H9 (cell line): Measurements from ENCODE around the gene SLC35B2. TPM values are rescaled to one million over a fixed set of nuclear protein-coding genes. Genes with fewer than 3 reads are reported as not detected.
A peak's percentile ranks its signal among the peaks of the same experiment; 100 is the strongest.

ENCODE experiments used
- DNase-seq: peaks from one replicate; pipeline ENCODE4 v3.0.0-alpha.2; 2017
- H2AFZ ChIP-seq: one replicate; pipeline ENCODE4 v1.6.1; 2013; ENCODE audit warnings: mild to moderate bottlenecking, low read length, control low read depth, moderate library complexity
- H2AK5ac ChIP-seq: 2 replicates; pipeline ENCODE4 v1.6.1; 2013; ENCODE audit warnings: low read length, control low read depth, mixed read lengths; ENCODE audit not compliant: insufficient read length
- H2BK120ac ChIP-seq: one replicate; pipeline ENCODE4 v1.6.1; 2013; ENCODE audit warnings: low read depth, mild to moderate bottlenecking, low read length, control low read depth, inconsistent platforms; ENCODE audit not compliant: poor library complexity, severe bottlenecking
- H2BK12ac ChIP-seq: 2 replicates; pipeline ENCODE4 v1.6.1; 2013; ENCODE audit warnings: low read length, control low read depth, mixed read lengths, low read depth; ENCODE audit not compliant: insufficient read length
- H2BK15ac ChIP-seq: 2 replicates; pipeline ENCODE4 v1.6.1; 2013; ENCODE audit warnings: low read depth, low read length, control low read depth
- H2BK20ac ChIP-seq: one replicate; pipeline ENCODE4 v1.6.1; 2013; ENCODE audit warnings: low read depth, mild to moderate bottlenecking, low read length, control low read depth, inconsistent platforms; ENCODE audit not compliant: poor library complexity, severe bottlenecking
- H2BK5ac ChIP-seq: 2 replicates; pipeline ENCODE4 v1.6.1; 2013; ENCODE audit warnings: low read length, control low read depth, mixed read lengths; ENCODE audit not compliant: insufficient read length
- H3K14ac ChIP-seq: 2 replicates; pipeline ENCODE4 v1.6.1; 2013; ENCODE audit warnings: low read length, control low read depth; ENCODE audit not compliant: insufficient read depth
- H3K18ac ChIP-seq: 2 replicates; pipeline ENCODE4 v1.6.1; 2013; ENCODE audit warnings: low read depth, mild to moderate bottlenecking, mixed read lengths, low read length, control low read depth; ENCODE audit not compliant: insufficient read length
- H3K23ac ChIP-seq: 2 replicates; pipeline ENCODE4 v1.6.1; 2013; ENCODE audit warnings: low read length, control low read depth, mixed read lengths, low read depth; ENCODE audit not compliant: insufficient read length
- H3K23me2 ChIP-seq: 2 replicates; pipeline ENCODE4 v1.6.1; 2013; ENCODE audit warnings: low read depth, mild to moderate bottlenecking, mixed read lengths, low read length, control low read depth; ENCODE audit not compliant: insufficient read length, poor library complexity, severe bottlenecking
- H3K27ac ChIP-seq: 2 replicates; pipeline ENCODE4 v1.5.1; 2013; ENCODE audit warnings: low read length, control low read depth, mixed read lengths, low read depth; ENCODE audit not compliant: insufficient read length
- H3K27me3 ChIP-seq: 2 replicates; pipeline ENCODE4 v1.6.1; 2013; ENCODE audit warnings: low read length, control low read depth, inconsistent platforms; ENCODE audit not compliant: insufficient read depth
- H3K4ac ChIP-seq: 2 replicates; pipeline ENCODE4 v1.6.1; 2013; ENCODE audit warnings: low read depth, mild to moderate bottlenecking, control low read depth, inconsistent platforms, low read length, moderate library complexity
- H3K4me1 ChIP-seq: 2 replicates; pipeline ENCODE4 v1.6.1; 2013; ENCODE audit warnings: low read length, control low read depth, inconsistent platforms; ENCODE audit not compliant: insufficient read depth
- H3K4me2 ChIP-seq: 2 replicates; pipeline ENCODE4 v1.6.1; 2013; ENCODE audit warnings: low read length, control low read depth, mixed read lengths; ENCODE audit not compliant: insufficient read length, insufficient read depth
- H3K56ac ChIP-seq: 2 replicates; pipeline ENCODE4 v1.6.1; 2013; ENCODE audit warnings: low read depth, mild to moderate bottlenecking, mixed read lengths, low read length, control low read depth; ENCODE audit not compliant: insufficient read length
- H3K79me1 ChIP-seq: 2 replicates; pipeline ENCODE4 v1.6.1; 2013; ENCODE audit warnings: low read depth, mild to moderate bottlenecking, moderate library complexity, low read length, control low read depth, inconsistent platforms; ENCODE audit not compliant: insufficient read depth, poor library complexity, severe bottlenecking
- H3K79me2 ChIP-seq: 2 replicates; pipeline ENCODE4 v1.6.1; 2013; ENCODE audit warnings: low read length, control low read depth, inconsistent platforms; ENCODE audit not compliant: insufficient read depth
- H3K9ac ChIP-seq: 2 replicates; pipeline ENCODE4 v1.6.1; 2013; ENCODE audit warnings: low read length, control low read depth, mixed read lengths; ENCODE audit not compliant: insufficient read length; ENCODE audit errors: extremely low read depth
- H3K9me3 ChIP-seq: one replicate; pipeline ENCODE4 v1.6.1; 2013; ENCODE audit warnings: low read depth, low read length, inconsistent platforms; ENCODE audit not compliant: control insufficient read depth
- H3T11ph ChIP-seq: one replicate; pipeline ENCODE4 v1.6.1; 2013; ENCODE audit warnings: mild to moderate bottlenecking, low read length, control low read depth, inconsistent platforms
- H4K20me1 ChIP-seq: one replicate; pipeline ENCODE4 v1.6.1; 2013; ENCODE audit not compliant: control insufficient read depth, insufficient read length, insufficient read depth
- H4K5ac ChIP-seq: 2 replicates; pipeline ENCODE4 v1.6.1; 2013; ENCODE audit warnings: low read depth, mild to moderate bottlenecking, mixed read lengths, low read length, control low read depth; ENCODE audit not compliant: insufficient read length
- H4K8ac ChIP-seq: replicated peaks from 2 replicates; pipeline ENCODE4 v1.6.1; 2013; ENCODE audit warnings: low read length, control low read depth, mixed read lengths, low read depth; ENCODE audit not compliant: insufficient read length
- H4K91ac ChIP-seq: 2 replicates; pipeline ENCODE4 v1.6.1; 2013; ENCODE audit warnings: low read depth, mild to moderate bottlenecking, moderate library complexity, mixed read lengths, low read length, control low read depth; ENCODE audit not compliant: insufficient read length
- H3K27ac Mint-ChIP-seq, 3 experiments: 2 replicates in 2 of 3; 3 replicates in 1 of 3; pipeline ENCODE4 v1.8.0; 2020 to 2021; ENCODE audit warnings: mixed read lengths in 3 of 3, mild to moderate bottlenecking in 1 of 3, moderate library complexity in 1 of 3
- H3K27me3 Mint-ChIP-seq: 2 replicates; pipeline ENCODE4 v1.8.0; 2021; ENCODE audit warnings: low read depth, mild to moderate bottlenecking, moderate library complexity, mixed read lengths
- H3K36me3 Mint-ChIP-seq, 3 experiments: 2 replicates in 2 of 3; 3 replicates in 1 of 3; pipeline ENCODE4 v1.8.0; 2020 to 2021; ENCODE audit warnings: low read depth in 3 of 3, mixed read lengths in 3 of 3; ENCODE audit not compliant: insufficient read depth in 1 of 3
- H3K4me1 Mint-ChIP-seq, 2 experiments: 2 replicates each; pipeline ENCODE4 v1.8.0; 2020; ENCODE audit warnings: mixed read lengths in 2 of 2
- H3K4me3 Mint-ChIP-seq, 2 experiments: 2 replicates in 1 of 2; 3 replicates in 1 of 2; pipeline ENCODE4 v1.8.0; 2020 to 2021; ENCODE audit warnings: mild to moderate bottlenecking in 2 of 2, mixed read lengths in 2 of 2, moderate library complexity in 1 of 2
- H3K9me3 Mint-ChIP-seq, 2 experiments: 2 replicates in 1 of 2; 3 replicates in 1 of 2; pipeline ENCODE4 v1.8.0; 2020; ENCODE audit warnings: mild to moderate bottlenecking in 2 of 2, mixed read lengths in 2 of 2, moderate library complexity in 1 of 2
- WGBS: extraction: QIAGEN DNeasy Blood & Tissue Kit; methylation state at CpG from one replicate; pipeline ENCODE4 v1.1.7; 2013; ENCODE audit warnings: missing lambda C conversion rate, low lambda C conversion rate, mixed read lengths; ENCODE audit not compliant: insufficient read length; ENCODE audit errors: extremely low coverage; 5-methylcytosine and 5-hydroxymethylcytosine counted together
- total RNA-seq: library from RNA; stranded (reverse); gene quantifications from 2 replicates; pipeline ENCODE4 v1.2.1, GENCODE V29; 2021
- TF ChIP-seq, protein P1 (sequence below): fragments of 200-600 bp; sonication (generic); conservative IDR thresholded peaks from 3 replicates; pipeline ENCODE4 v1.8.0; 2021; ENCODE audit warnings: antibody characterized with exemption, mild to moderate bottlenecking

SLC35B2 gene
- total RNA-seq, 1 experiment from 2014 or later, result 34.5 TPM

GRCh38 chr6:44271406-44271723, 14.0 kb upstream of the SLC35B2 start:
- H2BK12ac ChIP-seq, result no peak overlapping the region
- no peak overlapping the region for H4K91ac ChIP-seq
- H3K9me3 ChIP-seq, result no peaks in the 10 kb centered on the region
- H3K4me3 Mint-ChIP-seq, result peak overlapping the region; percentile 68 to 88
- H4K8ac ChIP-seq, result no peak overlapping the region
- peaks cover 20% of the 10 kb centered on the region for H3K27me3 Mint-ChIP-seq
- H3K23ac ChIP-seq, result no peak overlapping the region
- no peaks in the 10 kb centered on the region for H3K79me2 ChIP-seq
- no peak overlapping the region for H3K27ac ChIP-seq
- no peaks in the 10 kb centered on the region for H3K79me1 ChIP-seq
- H3K23me2 ChIP-seq, result peaks cover 5% of the 10 kb centered on the region
- no peak overlapping the region for H3K56ac ChIP-seq
- no peak overlapping the region for H3K18ac ChIP-seq
- no peak overlapping the region for H3T11ph ChIP-seq
- no peak overlapping the region for H2BK120ac ChIP-seq
- H3K9ac ChIP-seq, result no peak overlapping the region
- no peak overlapping the region for H2BK20ac ChIP-seq
- no peak overlapping the region for H3K14ac ChIP-seq
- no peak overlapping the region for H2BK15ac ChIP-seq
- no peak for DNase-seq
- no peak overlapping the region for H2BK5ac ChIP-seq
- TF ChIP-seq, protein P1, sequence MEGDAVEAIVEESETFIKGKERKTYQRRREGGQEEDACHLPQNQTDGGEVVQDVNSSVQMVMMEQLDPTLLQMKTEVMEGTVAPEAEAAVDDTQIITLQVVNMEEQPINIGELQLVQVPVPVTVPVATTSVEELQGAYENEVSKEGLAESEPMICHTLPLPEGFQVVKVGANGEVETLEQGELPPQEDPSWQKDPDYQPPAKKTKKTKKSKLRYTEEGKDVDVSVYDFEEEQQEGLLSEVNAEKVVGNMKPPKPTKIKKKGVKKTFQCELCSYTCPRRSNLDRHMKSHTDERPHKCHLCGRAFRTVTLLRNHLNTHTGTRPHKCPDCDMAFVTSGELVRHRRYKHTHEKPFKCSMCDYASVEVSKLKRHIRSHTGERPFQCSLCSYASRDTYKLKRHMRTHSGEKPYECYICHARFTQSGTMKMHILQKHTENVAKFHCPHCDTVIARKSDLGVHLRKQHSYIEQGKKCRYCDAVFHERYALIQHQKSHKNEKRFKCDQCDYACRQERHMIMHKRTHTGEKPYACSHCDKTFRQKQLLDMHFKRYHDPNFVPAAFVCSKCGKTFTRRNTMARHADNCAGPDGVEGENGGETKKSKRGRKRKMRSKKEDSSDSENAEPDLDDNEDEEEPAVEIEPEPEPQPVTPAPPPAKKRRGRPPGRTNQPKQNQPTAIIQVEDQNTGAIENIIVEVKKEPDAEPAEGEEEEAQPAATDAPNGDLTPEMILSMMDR, result no peak
- no CpG with 5 or more reads among the region's 6 CpGs for WGBS
- H2AFZ ChIP-seq, result no peak overlapping the region
- no peak overlapping the region for H4K5ac ChIP-seq
- H3K27me3 ChIP-seq, result peaks cover 7% of the 10 kb centered on the region; the same call in 1 of the 2 replicates
- H3K4me2 ChIP-seq, result peak overlapping the region; percentile 22
- no peaks in the 10 kb centered on the region; a peak in 1 of 7 replicates for H3K36me3 Mint-ChIP-seq
- H3K27ac Mint-ChIP-seq, result no peak overlapping the region
- peaks cover 12% of the 10 kb centered on the region; the same call in 1 of the 2 replicates for H3K4me1 ChIP-seq
- peaks cover 26 to 45% of the 10 kb centered on the region in 2 experiments for H3K4me1 Mint-ChIP-seq
- no peak overlapping the region for H3K4ac ChIP-seq
- H3K9me3 Mint-ChIP-seq, result no peaks in the 10 kb centered on the region
- no peak overlapping the region for H2AK5ac ChIP-seq
- H4K20me1 ChIP-seq, result no peaks in the 10 kb centered on the region
